NT2/D1 (cell line): Measurements from ENCODE around the gene FAM13B.
"Not testable (repeated sequence)": the region's sequence is repeated elsewhere in the genome, so short reads cannot be mapped to it uniquely, and the experiment has no call there.

Source experiments
- YY1 ChIP-seq: IDR thresholded peaks from 2 replicates; pipeline ENCODE4 v1.6.1; 2011; ENCODE audit not compliant: insufficient read length, insufficient read depth
- ZNF274 ChIP-seq: IDR thresholded peaks from 2 replicates; pipeline ENCODE4 v1.6.1; 2011; ENCODE audit warnings: mild to moderate bottlenecking, low read depth, low read length

GRCh38 chr5:138026793-138027192, 6.1 kb downstream of the FAM13B start:
- TF ChIP-seq ZNF274, YY1: not testable (repeated sequence)
